Type B pancreatic cell (in vitro differentiated cells): ENCODE data around the gene SNPH. TPM values are rescaled to one million over a fixed set of nuclear protein-coding genes. Genes with fewer than 3 reads are reported as not detected.

ENCODE experiments used
- DNase-seq: peaks from one replicate; pipeline ENCODE4 v3.0.0; 2021; ENCODE audit warnings: mixed read lengths; ENCODE audit not compliant: unreplicated experiment; ENCODE audit errors: extremely low spot score
- H3K27ac Mint-ChIP-seq: 2 replicates; pipeline ENCODE4 v1.8.0; 2021; ENCODE audit warnings: mild to moderate bottlenecking, mixed read lengths
- H3K27me3 Mint-ChIP-seq: 2 replicates; pipeline ENCODE4 v1.8.0; 2021; ENCODE audit warnings: mixed read lengths
- H3K36me3 Mint-ChIP-seq: 2 replicates; pipeline ENCODE4 v1.8.0; 2021; ENCODE audit warnings: mixed read lengths
- H3K4me1 Mint-ChIP-seq: one replicate; pipeline ENCODE4 v1.8.0; 2021; ENCODE audit warnings: mixed read lengths; ENCODE audit not compliant: unreplicated experiment
- H3K4me3 Mint-ChIP-seq: 2 replicates; pipeline ENCODE4 v1.8.0; 2021; ENCODE audit warnings: mild to moderate bottlenecking, mixed read lengths
- H3K9me3 Mint-ChIP-seq: 2 replicates; pipeline ENCODE4 v1.8.0; 2021; ENCODE audit warnings: mixed read lengths
- CTCF ChIP-seq: fragments of 200-600 bp; sonication (generic); conservative IDR thresholded peaks from 2 replicates; pipeline ENCODE4 v1.5.0; 2021; ENCODE audit warnings: antibody characterized with exemption, mild to moderate bottlenecking
- total RNA-seq: library from RNA; stranded (reverse); gene quantifications from 2 replicates; pipeline ENCODE4 v1.2.1, GENCODE V29; 2021; ENCODE audit warnings: low replicate concordance

SNPH gene
- total RNA-seq, 1 donor from 2014 or later: 2.7 TPM

DNA sequence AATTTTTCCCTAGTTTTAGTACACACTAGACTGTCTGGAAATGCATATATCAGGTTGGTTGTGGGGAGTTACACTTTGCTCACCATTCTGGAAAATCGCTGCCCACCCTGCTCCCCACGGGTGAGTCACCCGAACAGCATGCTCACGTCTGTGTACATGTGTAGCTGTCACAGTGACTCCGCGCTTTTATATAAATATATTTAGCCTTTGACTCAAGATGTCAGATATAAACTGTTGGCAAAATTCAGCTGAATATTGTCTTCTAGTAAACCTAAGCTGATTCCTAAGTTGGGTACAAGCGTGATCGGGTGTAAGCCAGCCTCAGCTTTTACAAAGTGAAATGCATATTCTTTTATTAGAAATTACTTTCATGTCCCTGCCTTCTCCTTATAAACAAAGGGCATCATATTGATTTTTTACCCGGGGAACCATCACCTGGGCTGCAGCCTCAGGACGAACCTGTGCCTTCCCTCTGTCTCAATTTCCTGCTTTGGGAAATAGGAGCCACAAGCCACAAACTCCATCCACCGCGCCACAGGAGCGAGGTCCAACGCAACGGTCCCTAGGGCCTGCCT is 58.6 kb downstream of the SNPH start:
- H3K4me3 Mint-ChIP-seq: peak overlapping the region; percentile 14
- no peak for TF ChIP-seq CTCF
- H3K4me1 Mint-ChIP-seq: peaks cover 17% of the 10 kb centered on the region
- no peaks in the 10 kb centered on the region for H3K36me3 Mint-ChIP-seq
- peaks cover 11% of the 10 kb centered on the region for H3K27me3 Mint-ChIP-seq
- no peaks in the 10 kb centered on the region for H3K9me3 Mint-ChIP-seq
- peak; percentile 53 for DNase-seq
- no peak overlapping the region for H3K27ac Mint-ChIP-seq

- no peaks in the 10 kb centered on the region for H3K9me3 Mint-ChIP-seq
- H3K4me1 Mint-ChIP-seq: peaks cover 19% of the 10 kb centered on the region
- H3K36me3 Mint-ChIP-seq: no peaks in the 10 kb centered on the region
- peak; percentile 98 for DNase-seq
- TF ChIP-seq CTCF: peak; percentile 58
- no peak overlapping the region for H3K4me3 Mint-ChIP-seq
- H3K27me3 Mint-ChIP-seq: peaks cover 10% of the 10 kb centered on the region
- H3K27ac Mint-ChIP-seq: no peak overlapping the region
Measured at GRCh38 chr20:1325173-1326030, 59.3 kb downstream of the SNPH start.

DNA sequence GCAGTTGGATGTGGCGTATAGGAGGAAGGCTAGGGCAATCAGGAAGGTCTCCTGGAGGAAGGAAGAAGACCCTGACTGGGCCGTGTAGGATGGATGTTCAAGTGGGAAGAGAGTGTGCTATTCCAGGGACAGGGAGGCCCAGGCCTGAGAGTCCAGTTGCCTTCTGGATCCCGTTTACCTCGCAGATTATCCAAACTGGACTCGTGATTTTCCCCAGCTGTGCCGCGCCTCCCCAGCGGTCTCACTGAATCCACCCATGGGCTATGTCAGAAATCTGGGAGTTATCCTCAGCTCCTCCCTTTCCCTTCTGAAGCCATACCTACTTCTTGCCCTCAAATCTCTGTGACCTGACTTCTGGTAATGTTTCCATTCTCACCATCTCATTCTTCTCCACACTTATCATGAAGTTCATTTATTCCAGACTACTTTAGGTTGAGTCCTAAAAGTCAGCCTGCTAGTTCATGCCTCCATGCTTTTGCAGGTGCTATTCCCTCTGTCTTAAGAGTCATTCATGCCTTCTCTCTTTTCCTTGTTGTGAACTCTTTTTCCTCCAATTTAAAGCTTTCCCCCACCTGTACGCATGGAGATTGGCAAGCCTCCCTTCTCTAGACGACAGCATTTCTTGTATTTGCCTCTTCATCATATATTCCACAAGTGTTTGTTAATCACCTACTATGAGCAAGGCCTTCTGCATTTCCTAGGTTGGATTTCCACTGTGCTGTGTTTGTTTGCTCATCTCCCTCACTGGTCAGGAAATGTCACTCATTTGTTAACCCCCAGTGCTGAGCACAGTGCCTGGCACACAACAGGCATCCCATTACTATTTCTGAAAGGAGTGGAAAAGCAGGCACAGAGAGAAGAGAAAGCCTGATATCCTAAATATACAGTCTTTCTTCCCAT is 60.2 kb downstream of the SNPH start:
- DNase-seq: peak; percentile 55
- Mint-ChIP-seq H3K27me3 (peaks cover 6% of the 10 kb centered on the region), H3K27ac (no peak overlapping the region), H3K4me1 (peaks cover 19% of the 10 kb centered on the region), H3K9me3 (no peaks in the 10 kb centered on the region), H3K36me3 (no peaks in the 10 kb centered on the region), H3K4me3 (no peak overlapping the region)
- no peak for TF ChIP-seq CTCF

DNA sequence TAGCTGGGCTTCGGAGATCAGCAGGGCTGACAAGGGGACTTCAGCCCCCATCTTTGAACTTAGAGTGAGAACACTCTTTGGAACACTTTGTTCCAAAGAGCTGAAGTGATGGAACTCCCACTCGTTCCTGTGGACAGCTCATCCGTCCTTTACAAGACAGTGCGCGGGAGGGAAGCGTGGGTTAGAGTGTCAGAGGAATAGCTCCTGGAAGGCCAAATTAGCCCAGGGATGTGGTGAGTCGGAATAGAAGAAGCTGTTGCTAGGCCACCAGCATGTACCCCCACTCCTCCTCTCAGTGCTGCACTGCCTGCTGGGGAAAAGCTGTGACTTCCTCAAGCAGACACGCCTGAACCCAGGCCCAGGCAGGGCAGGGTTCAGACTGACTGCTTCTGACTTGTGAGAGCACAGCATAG is 61.2 kb downstream of the SNPH start:
- H3K36me3 Mint-ChIP-seq: no peaks in the 10 kb centered on the region
- no peaks in the 10 kb centered on the region for H3K9me3 Mint-ChIP-seq
- H3K27me3 Mint-ChIP-seq: no peaks in the 10 kb centered on the region
- H3K4me1 Mint-ChIP-seq: peaks cover 19% of the 10 kb centered on the region
- no peak overlapping the region for H3K4me3 Mint-ChIP-seq
- H3K27ac Mint-ChIP-seq: no peak overlapping the region
- no peak for TF ChIP-seq CTCF
- peak; percentile 51 for DNase-seq

DNA sequence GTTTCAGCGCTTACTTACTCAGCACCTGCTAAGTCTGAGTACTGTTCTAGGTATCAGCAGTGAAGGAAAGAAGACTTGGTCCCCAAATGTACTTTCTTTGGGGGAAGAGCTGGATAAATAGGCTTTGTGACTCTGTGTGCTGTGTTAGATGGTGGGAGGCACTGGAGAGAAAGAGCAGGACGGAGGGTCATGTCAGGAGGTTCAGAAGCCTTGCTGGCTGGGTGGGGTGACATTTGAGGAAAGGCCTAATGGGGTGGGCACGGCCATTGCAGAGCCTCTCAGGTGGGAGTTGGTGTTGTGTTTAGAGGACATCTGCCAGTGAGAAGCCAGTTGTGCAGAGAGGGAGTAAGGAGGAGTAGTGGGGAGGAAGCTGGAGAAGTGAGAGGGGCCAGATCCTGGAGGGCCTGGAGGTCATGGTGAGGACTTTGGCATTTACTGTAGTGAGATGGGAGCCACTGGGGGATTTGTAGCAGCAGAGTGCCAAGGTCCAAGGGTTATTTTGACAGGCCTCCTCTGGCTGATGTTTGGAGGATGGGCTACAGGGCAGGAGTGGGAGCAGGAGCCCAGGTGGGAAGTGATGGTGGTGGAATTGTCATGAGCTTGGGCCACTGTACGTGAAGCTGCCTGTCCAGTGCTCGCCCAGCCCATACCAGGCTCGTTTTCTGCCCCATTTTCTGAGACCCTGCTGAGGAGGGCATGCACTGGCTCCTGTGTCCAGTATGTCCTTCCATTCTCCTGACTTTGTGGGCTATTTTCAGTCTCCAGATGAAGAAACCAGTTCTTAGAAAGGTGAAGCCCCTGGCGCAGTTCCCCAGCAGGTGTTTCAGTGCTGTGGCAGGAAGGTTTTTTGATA is 62.0 kb downstream of the SNPH start:
- Mint-ChIP-seq H3K27me3 (no peaks in the 10 kb centered on the region), H3K9me3 (no peaks in the 10 kb centered on the region), H3K4me3 (peak overlapping the region; percentile 33), H3K27ac (peak overlapping the region; percentile 40), H3K36me3 (no peaks in the 10 kb centered on the region), H3K4me1 (peaks cover 25% of the 10 kb centered on the region)
- peak; percentile 47 for DNase-seq
- TF ChIP-seq CTCF: no peak
